Neural cell (in vitro differentiated cells): ENCODE results near the gene ABCA6.

Experiments used
- CTCF ChIP-seq: fragments of 450-650 bp; IDR thresholded peaks from 2 replicates; pipeline ENCODE4 v1.5.1; 2014; ENCODE audit warnings: antibody characterized with exemption, mild to moderate bottlenecking, moderate library complexity; ENCODE audit not compliant: poor library complexity, severe bottlenecking
- EP300 ChIP-seq: fragments of 450-650 bp; conservative IDR thresholded peaks from 2 replicates; pipeline ENCODE4 v1.6.1; 2014; ENCODE audit warnings: antibody characterized with exemption, mild to moderate bottlenecking, moderate library complexity; ENCODE audit not compliant: poor library complexity, severe bottlenecking
- EZH2 ChIP-seq: fragments of 200-600, 300-800 bp; shearing (Covaris generic), sonication (generic); IDR thresholded peaks from 2 replicates; pipeline ENCODE4 v1.6.1; 2014; ENCODE audit warnings: antibody characterized with exemption, low read length, borderline replicate concordance, mild to moderate bottlenecking; ENCODE audit not compliant: insufficient read depth, poor library complexity, severe bottlenecking
- MXI1 ChIP-seq: fragments of 450-650 bp; conservative IDR thresholded peaks from 2 replicates; pipeline ENCODE4 v1.6.1; 2014; ENCODE audit warnings: antibody characterized with exemption, mild to moderate bottlenecking; ENCODE audit not compliant: poor library complexity, severe bottlenecking
- POLR2AphosphoS5 ChIP-seq: IDR thresholded peaks from 2 replicates; pipeline ENCODE4 v1.6.1; 2012
- RAD21 ChIP-seq: fragments of 450-650 bp; conservative IDR thresholded peaks from 2 replicates; pipeline ENCODE4 v1.6.1; 2014; ENCODE audit warnings: antibody characterized with exemption, mild to moderate bottlenecking, moderate library complexity
- SMC3 ChIP-seq: fragments of 450-650 bp; conservative IDR thresholded peaks from 2 replicates; pipeline ENCODE4 v1.6.1; 2014; ENCODE audit warnings: antibody characterized with exemption, mild to moderate bottlenecking, moderate library complexity; ENCODE audit not compliant: poor library complexity
- TAF1 ChIP-seq: IDR thresholded peaks from 2 replicates; pipeline ENCODE4 v1.6.1; 2012; ENCODE audit warnings: low read depth
- TF ChIP-seq, protein P1 (sequence below): IDR thresholded peaks from 2 replicates; pipeline ENCODE4 v1.6.1; 2012; ENCODE audit warnings: borderline replicate concordance

- TF ChIP-seq CTCF (no peak), POLR2AphosphoS5 (no peak), RAD21 (no peak), EZH2 (no peak), MXI1 (no peak), SMC3 (no peak), TAF1 (no peak), EP300 (no peak)
- TF ChIP-seq, protein P1, sequence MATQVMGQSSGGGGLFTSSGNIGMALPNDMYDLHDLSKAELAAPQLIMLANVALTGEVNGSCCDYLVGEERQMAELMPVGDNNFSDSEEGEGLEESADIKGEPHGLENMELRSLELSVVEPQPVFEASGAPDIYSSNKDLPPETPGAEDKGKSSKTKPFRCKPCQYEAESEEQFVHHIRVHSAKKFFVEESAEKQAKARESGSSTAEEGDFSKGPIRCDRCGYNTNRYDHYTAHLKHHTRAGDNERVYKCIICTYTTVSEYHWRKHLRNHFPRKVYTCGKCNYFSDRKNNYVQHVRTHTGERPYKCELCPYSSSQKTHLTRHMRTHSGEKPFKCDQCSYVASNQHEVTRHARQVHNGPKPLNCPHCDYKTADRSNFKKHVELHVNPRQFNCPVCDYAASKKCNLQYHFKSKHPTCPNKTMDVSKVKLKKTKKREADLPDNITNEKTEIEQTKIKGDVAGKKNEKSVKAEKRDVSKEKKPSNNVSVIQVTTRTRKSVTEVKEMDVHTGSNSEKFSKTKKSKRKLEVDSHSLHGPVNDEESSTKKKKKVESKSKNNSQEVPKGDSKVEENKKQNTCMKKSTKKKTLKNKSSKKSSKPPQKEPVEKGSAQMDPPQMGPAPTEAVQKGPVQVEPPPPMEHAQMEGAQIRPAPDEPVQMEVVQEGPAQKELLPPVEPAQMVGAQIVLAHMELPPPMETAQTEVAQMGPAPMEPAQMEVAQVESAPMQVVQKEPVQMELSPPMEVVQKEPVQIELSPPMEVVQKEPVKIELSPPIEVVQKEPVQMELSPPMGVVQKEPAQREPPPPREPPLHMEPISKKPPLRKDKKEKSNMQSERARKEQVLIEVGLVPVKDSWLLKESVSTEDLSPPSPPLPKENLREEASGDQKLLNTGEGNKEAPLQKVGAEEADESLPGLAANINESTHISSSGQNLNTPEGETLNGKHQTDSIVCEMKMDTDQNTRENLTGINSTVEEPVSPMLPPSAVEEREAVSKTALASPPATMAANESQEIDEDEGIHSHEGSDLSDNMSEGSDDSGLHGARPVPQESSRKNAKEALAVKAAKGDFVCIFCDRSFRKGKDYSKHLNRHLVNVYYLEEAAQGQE: no peak
These were observed 95.4 kb downstream of the ABCA6 start for GRCh38 chr17:69046121-69046807.
